NCI-H2081 (cell line): ENCODE results near the gene AXIN1.
"Not testable (repeated sequence)": the region's sequence is repeated elsewhere in the genome, so short reads cannot be mapped to it uniquely, and the experiment has no call there.

Experiments used
- DNase-seq, 2 experiments: peaks; one replicate each; lab custom pipeline; 2025; lab: John Stamatoyannopoulos, UW

The AXIN1 gene

DNA sequence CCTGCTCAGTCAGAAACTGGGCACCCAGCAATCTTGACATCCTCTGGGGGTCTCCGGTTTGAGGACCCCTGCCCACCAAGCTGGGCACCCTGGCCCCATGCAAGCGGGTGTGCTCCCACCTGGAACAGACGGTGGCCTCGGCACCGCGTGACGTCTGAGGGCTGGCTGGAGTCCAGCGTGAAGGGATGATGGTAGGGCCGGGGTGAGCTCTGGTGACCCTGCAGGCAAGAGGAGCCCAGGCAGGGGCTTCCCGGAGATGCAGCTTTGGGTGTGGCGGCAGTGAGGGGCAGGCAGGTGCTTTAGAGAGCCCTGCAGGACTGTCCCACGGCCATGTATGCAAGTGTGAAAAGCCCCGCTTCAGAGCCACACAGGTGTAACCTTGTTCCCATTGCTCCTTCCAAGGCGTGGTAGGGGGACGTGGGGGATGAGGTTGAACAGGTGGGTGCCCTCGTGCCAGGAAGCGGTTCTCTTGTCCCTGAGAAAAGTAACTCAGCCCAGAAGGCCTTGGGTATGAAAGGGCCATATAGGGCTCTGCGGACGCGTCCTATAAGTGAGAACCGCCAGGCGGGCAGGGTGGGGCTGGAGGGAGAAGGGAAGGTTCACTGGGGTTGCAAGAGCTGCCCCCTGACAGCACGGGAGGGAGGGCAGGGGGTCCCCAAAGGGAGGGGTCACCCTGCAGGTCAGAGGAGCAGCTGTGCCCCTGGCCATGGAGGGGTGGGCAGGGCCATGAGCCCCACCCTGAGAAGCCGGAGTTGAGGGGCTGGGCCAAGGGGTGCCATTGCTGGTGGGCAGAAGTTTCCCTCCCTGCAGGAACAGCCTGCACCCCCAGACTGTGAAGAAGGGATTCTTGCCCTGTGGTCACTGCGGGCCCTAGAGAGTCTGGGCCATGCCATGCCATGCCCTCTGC is 86.0 kb downstream of the AXIN1 start:
- DNase-seq, result no peak

DNA sequence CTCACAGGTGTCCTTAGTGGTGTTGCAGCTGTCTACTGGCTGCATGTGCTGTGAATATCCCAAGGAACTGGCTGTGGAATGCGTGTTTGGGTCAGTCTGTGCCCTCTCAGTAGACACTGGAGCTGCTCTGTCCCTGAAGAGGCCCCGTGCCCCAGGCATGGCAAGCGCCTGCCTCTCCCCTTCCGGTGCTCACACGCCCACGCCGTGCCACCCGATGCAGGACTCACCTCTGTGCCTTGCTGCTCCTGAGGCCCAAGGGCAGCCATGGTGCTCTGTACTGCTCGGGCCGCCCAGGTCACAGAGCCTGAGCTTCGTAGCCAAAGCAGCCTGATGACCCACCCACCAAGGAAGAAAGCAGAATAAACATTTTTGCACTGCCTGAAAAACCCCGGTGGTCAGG is 86.8 kb downstream of the AXIN1 start:
- no peak for DNase-seq

DNA sequence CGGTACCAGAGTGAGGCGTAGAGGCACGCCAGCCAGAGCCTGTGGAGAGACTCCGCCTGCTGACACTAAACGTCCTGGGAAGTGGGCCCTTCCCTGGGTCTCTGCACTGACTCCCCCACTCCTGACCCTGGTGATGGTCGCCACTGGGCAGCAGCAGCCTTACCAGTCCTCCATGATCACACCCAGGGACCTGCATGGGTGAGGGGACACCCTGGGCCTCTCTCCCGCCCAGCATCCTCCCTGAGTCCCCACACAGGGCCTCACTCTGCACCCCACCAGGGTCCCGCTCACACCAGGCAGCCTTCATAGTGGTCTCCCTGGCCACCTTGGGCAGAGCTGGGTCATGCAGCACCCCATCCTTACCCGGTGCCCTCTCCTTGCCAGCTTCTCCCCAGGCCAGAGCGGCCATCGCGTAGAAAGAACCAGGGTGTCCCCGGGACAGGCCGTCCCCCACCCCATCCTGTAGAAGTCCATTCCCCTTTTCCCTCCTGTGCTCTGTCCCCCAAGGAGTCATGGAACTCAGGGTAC is 87.5 kb downstream of the AXIN1 start:
- no peak for DNase-seq

DNA sequence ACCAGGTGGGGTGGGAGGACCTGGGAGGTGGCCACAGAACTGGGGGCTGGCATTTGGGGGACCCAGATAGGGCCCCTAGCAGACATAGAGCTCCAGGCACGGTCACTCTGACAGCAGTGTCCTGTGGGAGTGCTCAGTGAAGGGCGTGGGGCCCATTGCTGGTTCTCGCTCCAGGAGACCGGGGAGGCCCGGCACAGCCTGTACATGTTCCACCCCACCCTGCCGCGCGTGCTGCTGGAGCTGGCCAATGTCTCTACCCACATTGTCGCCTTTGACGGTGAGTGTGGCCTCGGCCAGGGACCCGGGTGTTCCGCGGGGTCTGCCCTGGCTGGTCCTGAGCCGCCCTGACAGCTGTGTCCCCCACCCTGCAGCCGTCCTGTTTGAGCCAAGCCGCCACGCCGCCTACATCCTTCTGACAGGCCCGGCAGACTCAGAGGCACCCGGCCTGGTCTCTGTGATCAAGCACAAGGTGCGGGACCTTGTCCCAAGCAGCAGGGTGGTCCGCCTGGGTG is 88.0 kb downstream of the AXIN1 start:
- no peak for DNase-seq

DNA sequence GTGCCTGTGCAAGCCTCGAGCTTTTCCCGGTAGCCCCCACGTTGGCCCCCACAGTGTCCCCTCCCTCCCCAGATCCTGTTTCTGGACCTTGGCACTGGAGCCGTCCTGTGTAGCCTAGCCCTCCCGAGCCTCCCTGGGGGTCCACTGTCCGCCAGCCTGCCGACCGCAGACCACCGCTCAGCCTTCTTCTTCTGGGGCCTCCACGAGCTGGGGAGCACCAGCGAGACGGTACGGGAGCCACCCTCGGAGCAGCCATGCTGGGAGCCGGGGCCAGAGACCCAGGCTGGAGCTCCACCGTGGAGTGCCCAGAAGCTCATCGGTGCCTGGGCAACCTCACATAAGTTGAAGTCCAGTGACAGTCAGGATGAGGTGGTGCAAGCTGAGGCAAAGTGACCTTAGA is 88.6 kb downstream of the AXIN1 start:
- DNase-seq, result no peak

DNA sequence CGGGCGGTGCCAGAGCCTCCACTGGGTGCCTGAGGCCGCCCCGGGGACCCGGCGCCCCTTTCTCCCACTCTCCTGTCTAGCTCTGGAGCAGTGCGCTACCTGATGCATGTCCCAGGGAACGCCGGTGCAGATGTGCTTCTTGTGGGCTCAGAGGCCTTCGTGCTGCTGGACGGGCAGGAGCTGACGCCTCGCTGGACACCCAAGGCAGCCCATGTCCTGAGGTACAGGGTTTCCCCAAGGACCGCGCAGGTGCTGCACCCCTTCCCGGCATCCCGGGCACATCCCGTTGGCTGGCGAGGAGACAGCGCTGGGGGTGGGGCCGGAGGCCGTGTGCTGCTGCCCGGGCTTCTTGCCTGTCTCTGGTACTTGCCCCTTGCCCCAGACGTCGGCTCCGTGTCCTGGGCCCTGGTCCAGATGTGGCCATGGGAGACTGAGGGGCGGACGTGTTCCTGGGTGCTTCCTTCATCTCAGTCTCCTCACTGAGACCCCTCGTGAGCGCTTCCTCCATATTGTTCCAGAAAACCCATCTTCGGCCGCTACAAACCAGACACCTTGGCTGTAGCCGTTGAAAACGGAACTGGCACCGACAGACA is 89.2 kb downstream of the AXIN1 start:
- no peak for DNase-seq

DNA sequence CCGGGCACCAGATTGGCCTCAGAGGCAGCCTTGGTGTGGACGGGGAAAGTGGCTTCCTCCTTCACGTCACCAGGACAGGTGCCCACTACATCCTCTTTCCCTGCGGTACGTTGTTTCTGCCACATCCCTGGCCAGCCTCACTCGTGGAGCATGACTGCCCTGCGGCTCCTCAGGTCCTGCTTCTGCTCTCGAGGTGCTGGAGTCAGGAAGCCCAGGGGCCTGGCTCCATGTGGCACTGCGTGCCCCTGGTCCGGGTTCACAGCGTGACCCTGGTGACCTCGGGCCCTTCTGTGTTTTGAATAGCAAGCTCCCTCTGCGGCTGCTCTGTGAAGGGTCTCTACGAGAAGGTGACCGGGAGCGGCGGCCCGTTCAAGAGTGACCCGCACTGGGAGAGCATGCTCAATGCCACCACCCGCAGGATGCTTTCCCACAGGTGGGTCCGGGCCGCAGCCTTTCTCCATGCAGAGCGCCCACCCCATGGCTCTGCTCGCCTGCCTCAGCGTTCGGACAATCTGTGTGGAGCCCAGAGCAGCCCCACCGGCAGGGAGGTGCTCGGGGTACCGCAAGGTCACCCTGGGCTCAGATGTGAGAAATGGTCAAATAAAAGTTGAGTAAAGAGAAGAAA is 90.3 kb downstream of the AXIN1 start:
- DNase-seq, result no peak

DNA sequence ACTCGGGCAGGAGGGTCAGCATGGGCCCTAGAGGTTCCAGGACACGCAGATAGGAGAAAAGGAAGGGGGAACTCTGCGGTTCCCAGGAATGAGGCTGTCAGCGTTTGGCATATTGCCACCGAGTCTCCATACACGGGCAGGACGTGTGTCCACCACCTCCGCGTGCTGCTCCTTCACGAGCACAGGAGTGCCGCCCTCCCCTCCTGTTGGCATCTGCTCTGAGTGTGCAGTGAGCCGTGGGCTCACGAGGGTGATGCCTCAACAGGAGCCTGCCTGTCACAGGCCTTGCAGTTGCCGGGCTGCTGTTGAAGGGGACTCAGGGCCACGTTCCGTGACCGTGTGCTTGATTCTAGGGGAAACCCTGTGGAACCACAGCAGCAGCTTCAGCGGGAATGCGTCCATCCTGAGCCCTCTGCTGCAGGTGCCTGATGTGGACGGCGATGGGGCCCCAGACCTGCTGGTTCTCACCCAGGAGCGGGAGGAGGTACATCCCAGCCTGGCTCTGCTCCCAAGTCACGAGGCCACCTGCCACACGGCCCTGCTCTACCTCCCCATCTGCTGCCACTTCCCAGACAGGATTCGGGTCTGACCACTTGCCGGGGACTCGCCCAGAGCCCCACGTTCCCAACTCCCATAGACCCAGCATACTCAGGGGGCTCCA is 91.4 kb downstream of the AXIN1 start:
- no peak for DNase-seq

DNA sequence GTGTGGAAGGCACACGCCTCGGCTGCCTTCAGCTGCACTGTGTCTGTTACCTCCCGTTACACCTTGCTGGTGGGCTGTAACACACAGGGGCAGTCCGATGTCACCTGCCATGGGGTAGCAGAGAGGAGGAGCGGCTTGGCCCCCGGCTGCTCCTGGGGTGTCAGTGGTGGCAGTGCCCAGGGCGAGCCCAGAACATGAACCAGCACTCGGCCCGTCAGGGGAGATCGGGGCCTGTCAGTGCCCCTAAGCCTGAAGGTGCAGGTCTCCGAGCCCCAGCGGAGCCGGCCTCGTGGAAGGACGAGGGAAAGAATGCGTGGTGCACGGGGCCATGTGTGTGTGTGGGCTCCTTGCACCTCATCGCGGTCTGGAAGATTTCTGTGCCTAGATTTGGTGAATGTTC is 92.2 kb downstream of the AXIN1 start:
- no peak for DNase-seq

DNA sequence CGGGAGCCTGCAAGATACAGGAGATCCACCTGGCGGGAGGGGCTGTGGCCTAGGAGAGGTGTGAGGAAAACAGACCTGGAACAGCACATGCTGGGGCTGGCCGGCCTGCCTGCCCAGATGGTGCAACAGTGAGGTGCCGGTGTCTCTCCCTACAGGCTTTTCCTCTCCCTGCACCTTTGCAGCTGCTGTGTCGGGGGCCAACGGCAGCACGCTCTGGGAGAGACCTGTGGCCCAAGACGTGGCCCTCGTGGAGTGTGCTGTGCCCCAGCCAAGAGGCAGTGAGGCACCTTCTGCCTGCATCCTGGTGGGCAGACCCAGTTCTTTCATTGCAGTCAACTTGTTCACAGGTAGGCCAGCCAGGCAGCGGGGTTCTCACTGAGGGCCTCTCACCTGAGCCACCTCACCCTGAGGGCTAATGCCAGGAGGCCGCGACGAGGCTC is 92.7 kb downstream of the AXIN1 start:
- no peak for DNase-seq

DNA sequence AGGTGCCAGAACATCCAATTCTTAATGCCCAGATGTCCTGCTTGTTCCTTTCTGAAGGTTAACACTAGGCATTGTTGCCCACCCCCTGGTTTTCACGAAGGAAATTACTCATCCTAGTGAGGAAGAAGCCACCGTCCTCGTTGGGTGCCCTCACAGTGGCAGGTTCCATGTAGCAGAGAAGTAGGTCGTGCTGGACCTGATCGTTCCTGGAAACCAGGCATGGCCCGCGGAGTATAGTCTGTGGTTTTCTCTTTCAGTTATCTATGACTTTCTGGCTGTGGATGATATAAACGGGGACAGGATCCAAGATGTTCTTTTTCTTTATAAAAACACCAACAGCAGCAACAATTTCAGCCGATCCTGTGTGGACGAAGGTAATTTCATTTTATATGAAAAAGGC is 93.3 kb downstream of the AXIN1 start:
- DNase-seq, result no peak

DNA sequence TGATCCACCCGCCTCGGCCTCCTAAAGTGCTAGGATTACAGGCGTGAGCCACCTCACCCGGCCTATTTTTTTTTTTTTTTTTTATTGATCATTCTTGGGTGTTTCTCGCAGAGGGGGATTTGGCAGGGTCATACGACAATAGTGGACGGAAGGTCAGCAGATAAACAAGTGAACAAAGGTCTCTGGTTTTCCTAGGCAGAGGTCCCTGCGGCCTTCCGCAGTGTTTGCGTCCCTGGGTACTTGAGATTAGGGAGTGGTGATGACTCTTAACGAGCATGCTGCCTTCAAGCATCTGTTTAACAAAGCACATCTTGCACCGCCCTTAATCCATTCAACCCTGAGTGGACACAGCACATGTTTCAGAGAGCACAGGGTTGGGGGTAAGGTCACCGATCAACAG is 94.4 kb downstream of the AXIN1 start:
- not testable (repeated sequence) for DNase-seq

DNA sequence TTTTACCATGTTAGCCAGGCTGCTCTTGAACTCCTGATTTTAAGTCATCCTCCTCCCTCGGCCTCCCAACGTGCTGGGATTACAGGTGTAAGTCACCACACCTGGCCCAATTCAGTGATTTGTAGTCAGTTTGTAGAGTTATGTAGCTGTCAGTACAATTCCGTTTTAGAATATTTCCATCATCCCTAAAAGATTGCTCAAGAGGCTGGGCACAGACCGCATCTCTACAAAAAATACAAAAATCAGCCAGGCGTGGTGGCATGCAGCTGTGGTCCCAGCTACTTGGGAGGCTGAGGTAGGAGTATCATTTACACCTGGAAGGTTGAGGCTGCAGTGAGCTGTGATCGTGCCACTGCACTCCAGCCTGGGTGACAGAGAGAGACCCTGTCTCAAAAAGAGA is 97.3 kb downstream of the AXIN1 start:
- DNase-seq, result no peak

DNA sequence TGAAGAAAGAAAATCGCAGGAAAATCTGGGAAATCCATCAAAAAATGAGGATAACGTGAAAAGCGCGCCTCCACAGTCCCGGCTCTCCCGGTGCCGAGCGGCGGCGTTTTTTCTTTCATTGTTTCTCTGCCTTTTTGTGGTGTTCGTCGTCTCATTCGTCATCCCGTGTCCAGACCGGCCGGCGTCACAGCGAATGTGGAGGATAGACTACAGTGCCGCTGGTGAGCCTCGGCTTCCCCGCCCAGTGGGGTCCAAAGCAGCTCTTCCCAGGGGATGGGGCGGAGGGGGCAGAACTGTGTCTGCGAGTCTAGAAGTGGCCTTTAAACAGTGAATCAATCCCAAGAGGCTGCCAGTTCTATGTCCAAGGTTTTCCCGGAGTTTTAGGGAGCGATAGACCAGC is 98.1 kb downstream of the AXIN1 start:
- DNase-seq, result no peak

DNA sequence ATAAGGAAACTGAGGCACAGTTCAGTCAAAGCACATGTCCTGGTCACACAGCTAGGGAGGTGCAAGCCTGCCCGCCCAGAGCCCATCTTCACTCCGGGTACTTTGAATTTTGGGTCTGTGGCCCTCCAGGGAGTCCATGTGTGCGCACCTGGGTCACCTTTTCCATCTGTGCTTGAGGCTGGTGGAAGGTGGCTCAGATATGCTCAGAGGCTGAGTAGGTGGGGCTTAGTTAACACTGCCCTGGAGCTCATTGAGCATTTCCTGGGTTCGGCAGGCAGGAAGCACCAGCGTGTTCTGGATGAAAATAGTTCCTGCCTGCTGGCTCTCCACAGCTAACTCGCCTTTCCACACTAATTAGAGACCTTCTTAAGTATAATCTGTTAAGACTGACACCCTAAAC is 98.7 kb downstream of the AXIN1 start:
- DNase-seq, result no peak

DNA sequence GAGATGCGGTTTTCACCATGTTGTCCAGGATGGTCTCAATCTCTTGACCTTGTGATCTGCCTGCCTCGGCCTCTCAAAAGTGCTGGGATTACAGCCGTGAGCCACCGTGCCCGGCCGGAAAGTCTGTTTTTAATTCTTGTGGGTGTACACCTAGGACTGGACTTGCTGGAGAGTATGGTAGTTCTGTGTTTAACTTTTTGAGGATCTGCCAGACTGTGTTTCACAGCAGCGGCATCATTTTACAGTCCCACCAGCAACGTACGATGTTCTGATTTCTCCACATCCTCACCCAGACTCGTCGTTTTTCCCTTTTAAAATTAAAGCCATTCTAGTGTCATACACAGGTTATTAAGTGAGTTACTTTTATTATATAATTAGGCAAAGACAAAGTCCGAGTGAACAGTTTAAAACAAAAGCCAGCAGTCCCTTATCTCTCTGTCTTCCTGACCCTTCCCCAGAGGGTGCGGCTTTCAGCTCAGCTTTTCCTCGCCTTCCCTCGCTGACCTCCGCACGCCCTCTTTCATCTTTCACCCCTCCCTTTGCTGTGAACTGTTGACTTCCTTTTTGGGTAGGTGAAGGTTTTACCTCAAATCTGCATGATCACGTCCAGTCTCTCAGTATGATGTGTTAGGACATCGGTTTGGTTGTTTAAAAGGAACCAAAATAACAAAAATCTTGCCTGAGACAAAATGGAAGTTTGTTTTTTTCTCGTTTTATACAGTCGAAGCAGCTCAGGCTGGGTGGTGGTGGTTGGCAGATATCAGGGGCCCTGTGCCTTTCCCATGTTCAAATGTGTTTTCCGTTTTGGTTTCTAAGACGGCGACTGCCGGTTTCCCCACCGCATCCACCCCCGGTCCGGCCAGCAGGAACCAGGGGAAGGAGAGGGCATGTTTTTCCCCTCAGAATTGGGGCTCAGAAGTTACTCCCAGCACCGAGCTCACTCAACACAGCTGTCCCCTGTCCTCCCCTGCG is 99.9 kb downstream of the AXIN1 start:
- no peak for DNase-seq

DNA sequence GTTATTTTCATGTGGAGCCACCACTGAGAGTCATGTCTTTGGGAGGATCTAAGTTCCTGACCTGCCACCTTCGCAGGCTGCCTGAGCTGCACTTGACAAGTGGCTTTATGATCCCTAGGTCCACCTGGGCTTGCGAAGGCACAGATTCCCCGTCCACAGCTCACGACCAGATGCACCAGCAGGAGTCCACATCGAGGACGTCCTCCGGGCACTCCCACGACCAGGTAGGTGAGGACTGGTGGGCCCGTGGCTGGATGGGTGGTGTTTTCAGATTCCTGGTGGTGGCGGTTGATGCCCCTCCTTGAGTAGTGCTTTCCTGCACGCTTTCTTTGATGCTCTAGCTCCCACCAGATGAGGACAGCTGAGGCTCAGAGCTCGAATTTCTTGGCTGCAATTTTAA is 103.1 kb downstream of the AXIN1 start:
- no peak for DNase-seq

DNA sequence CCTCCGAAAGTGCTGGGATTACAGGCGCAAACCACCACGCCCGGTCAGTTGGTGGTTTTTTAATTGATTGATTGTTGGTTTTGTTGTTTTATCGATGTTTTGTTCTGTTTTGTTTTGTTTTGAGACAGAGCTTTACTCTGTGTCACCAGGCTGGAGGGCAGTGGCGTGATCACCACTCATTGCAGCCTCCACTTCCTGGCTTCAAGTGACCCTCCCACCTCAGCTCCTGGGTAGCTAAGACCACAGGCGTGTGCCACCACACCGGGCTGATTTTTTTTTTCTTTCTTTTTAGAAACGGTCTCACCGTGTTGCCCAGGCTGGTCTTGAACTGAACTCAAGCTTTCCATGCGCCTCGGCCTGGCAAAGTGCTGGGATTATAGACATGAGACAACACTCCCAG is 105.5 kb downstream of the AXIN1 start:
- DNase-seq, result no peak

DNA sequence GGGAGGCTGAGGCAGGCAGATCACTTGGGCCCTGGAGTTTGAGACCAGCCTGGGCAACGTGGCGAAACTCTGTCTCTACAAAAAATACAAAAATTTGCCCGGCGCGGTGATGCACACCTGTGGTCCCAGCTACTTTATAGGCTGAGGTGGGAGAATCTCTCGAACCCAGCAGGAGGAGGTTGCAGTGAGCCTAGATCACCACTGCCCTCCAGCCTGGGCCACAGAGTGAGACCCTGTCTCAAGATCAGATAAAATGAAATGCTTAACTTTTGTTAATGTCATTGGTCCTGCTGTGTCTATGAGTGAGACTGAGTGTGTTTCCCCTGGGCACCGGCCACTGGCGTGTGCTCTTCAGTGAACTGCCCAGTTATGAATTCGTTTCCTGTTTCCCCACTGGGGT is 107.4 kb downstream of the AXIN1 start:
- no peak for DNase-seq

DNA sequence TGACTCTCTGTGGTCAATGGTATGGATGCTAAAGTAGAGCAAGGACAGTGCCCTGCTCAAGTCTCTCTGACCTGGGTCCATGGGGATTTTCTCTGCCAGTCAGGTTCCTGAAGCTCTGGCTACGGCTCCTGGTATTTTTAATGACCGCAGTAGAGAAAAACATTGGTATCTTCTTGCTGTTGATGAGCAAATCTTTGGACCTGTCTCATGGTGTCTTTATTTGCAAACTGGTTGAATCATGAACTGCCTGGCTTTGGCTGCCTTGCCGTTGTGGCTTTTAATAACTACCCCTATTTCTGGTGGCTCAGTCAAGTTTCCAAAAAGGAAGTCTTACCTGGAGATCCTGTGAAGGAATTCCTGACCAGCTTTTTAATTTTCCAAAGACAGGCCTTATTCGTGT is 109.2 kb downstream of the AXIN1 start:
- DNase-seq, result no peak

DNA sequence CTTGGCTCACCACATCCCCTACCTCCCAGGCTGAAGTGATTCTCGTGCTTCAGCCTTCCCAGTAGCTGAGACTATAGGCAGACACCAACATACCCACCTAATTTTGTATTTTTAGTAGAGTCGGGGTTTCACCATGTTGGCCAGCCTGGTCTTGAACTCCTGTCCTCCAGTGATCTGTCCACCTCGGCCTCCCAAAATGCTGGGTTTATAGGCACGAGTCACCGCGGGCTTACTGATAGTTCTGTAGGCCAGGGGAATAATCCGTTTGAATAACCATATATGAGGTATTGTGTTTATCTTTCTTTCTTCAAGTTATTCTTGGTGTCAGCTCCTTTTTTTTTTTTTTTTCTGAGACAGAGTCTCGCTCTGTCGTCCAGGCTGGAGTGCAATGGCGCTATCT is 110.2 kb downstream of the AXIN1 start:
- no peak for DNase-seq
